GM18858 (cell line): ENCODE results near the gene MPIG6B.
"Not testable (repeated sequence)": the region's sequence is repeated elsewhere in the genome, so short reads cannot be mapped to it uniquely, and the experiment has no call there.

Experiments used
- ATAC-seq: cut with Tn5 transposase; IDR thresholded peaks from one replicate; pipeline ENCODE4 v1.9.1; 2021; ENCODE audit not compliant: unreplicated experiment

MPIG6B gene

GRCh38 chr6:31700740-31701401 is 22.3 kb upstream of the MPIG6B start:
- no peak for ATAC-seq

- no peak for ATAC-seq
Observed at GRCh38 chr6:31701666-31702404, 21.3 kb upstream of the MPIG6B start.

GRCh38 chr6:31702405-31702818 is 20.8 kb upstream of the MPIG6B start:
- ATAC-seq: no peak

DNA sequence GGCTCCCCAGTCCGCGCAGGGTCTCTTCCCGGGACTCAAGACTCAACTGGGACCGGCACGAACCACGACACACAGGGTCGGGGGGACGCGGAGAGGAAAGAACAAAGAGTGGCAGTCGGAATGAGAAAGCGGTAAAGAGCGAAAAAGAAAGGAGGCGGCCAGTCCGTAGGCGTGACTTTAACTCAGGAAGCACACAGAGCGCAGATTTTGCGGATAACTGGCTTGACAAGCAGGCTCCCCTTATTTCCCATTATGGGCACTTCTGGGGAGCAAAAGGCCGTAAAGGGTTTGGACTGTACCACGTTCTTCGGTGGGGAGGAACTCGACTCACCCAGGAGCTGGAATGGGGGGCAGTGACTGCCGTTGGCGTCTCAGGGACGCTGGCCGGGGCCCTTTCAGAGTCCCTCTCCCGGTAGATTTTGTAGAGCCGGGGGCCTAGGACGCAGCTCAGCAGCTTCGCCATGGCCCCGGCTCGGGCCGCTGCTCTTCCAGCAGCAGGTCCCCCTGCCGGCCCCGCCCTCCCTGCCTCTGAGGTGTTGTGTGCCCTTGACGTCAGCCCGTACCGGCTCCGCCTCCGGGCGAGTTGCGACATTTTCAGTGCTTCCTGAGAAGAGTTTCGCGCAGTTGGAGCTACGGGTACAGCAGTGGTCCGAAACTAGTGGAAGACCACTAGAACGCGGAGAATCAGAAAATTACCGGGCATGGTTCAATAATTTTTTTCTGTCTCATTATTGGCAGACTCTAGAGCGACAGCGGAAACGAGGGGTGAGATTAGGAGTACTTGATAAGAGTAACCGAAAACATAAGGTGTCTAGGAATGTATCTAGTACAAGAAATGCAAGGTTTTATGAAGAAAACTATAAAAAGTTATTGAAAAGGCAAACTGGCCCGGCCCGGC is 20.1 kb upstream of the MPIG6B start, which contains the start of gene ABHD16A:
Gene ABHD16A (minus strand): TSS at position 506 of the 898 bp plus-strand sequence. CDS start 43 bp downstream, at position 463.
- no peak for ATAC-seq

DNA sequence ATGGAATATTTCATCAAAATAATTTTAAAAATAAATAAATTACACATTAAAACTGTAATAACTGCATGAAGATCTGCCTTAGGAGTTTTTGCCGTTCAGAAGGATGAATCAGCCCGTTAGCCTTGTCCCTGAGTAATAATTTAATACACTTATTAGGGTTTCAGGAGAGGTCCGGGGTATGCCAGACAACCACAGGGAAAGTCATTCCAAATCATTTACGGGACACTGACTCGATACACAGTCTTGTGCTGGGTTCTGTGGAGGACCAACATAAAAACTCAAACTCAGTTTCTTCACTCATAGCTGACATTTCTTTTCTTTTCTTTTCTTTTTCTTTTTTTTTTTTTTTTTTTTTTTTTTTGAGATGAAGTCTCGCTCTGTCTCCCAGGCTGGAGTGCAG is 17.2 kb upstream of the MPIG6B start:
- no peak for ATAC-seq

GRCh38 chr6:31706599-31706998 is 16.6 kb upstream of the MPIG6B start, which contains the start of gene LY6G6F:
Gene LY6G6F, plus strand, starts transcription at chr6:31706866. Its CDS starts 41 bp downstream, at chr6:31706907.
- ATAC-seq: no peak

DNA sequence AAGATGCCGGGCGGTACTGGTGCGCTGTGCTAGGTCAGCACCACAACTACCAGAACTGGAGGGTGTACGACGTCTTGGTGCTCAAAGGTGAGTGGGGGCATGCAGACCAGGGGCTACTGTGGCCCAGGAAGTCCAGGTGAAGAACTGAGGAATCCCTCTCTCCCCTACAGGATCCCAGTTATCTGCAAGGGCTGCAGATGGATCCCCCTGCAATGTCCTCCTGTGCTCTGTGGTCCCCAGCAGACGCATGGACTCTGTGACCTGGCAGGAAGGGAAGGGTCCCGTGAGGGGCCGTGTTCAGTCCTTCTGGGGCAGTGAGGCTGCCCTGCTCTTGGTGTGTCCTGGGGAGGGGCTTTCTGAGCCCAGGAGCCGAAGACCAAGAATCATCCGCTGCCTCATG is 15.5 kb upstream of the MPIG6B start:
- no peak for ATAC-seq

GRCh38 chr6:31708224-31708623 is 14.9 kb upstream of the MPIG6B start:
- ATAC-seq: no peak

DNA sequence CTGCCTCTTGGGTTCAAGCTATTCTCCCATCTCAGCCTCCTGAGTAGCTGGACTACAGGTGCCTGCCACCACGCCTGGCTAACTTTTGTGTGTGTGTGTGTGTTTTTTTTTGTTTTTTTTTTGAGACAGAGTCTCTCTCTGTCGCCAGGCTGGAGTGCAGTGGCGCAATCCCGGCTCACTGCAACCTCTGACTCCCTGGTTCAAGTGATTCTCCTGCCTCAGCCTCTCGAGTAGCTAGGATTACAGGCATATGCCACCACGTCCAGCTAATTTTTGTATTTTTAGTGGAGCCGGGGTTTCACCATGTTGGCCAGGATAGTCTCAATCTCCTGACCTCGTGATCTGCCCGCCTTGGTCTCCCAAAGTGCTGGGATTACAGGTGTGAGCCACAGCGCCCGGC is 14.0 kb upstream of the MPIG6B start:
- not testable (repeated sequence) for ATAC-seq

DNA sequence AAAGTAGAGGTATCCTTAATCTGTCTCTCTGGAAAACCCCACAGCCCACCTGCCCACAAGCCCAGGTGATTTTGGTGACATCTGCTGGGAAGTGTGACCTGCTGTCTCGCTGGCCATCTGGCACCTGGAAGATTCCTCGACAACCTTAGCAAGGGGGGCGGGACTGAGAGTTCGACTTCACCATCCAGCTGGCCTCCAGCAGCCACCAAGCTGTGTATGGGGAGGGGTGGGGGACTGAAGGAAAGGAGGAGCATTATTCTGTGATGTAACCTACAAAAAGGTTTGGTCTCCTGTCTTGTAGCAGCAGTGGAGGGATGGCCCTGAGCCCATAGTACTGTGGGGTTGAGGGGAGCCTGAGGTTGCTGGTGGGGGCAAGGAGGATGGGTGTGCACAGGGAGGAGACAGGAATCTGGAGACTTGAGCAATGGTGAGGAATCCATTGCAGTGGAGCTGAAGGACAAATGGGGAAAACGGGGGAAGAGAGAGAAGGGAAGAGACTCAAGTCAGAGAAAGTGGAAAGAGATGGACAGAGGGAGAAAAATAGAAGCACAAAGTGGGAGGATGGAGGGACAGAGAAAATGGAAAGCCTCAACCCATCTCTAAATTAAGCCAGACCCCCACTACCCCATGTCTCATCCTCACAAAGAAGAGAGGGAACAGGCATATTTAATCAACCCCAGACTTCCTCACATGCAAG is 12.5 kb upstream of the MPIG6B start:
- ATAC-seq: no peak

- no peak for ATAC-seq
Observed at GRCh38 chr6:31711233-31711632, 11.9 kb upstream of the MPIG6B start.

- ATAC-seq: no peak
Observed at GRCh38 chr6:31712296-31712695, 10.9 kb upstream of the MPIG6B start.

DNA sequence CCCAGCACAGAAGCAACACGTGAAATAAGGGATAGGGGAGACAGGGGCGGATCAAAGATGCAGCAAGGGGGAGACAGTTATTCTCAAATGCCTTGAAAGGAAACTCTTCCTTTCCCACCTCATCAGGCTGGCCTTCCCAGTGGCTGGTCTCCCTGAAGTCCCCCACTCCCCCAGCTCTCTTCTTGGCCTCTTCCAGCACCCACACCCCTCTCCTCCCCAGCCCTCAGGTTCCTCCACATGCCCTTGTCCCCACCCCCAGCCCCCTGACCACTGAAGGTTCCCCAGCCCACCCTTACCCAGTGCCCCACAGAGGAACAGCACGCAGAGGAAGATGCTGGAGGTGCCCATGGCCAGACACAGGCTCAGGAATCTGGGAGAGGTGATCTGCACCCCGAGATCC is 9.7 kb upstream of the MPIG6B start:
- no peak for ATAC-seq

- ATAC-seq: no peak
Observed at GRCh38 chr6:31713991-31714684, 9.0 kb upstream of the MPIG6B start.

GRCh38 chr6:31715022-31715958 is 7.9 kb upstream of the MPIG6B start, which contains the start of gene LY6G6D:
Gene LY6G6D, plus strand, starts transcription at chr6:31715348. Its CDS starts 8 bp downstream, at chr6:31715356.
- no peak for ATAC-seq

- ATAC-seq: no peak
Observed at GRCh38 chr6:31717499-31718222, 5.5 kb upstream of the MPIG6B start.

DNA sequence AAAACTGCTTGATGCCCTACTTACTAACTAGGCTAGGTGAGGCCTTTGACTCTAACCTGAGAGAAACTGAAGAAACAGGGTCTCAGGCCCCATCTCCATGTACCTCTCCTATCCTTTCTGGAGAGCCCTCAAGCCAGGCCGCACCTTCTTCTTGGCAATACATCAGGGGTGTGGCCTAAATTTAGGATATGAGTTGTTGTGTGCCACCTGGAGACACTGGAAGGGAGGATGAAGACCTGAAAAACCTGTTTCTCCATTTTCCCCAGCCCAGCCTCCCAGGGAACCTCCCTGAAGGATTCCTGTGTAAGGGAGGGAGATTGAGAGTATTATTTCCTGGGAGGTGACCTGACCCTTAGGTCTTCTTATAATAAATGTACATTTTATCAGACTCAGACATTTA is 4.9 kb upstream of the MPIG6B start:
- ATAC-seq: no peak

GRCh38 chr6:31719001-31719400 is 4.2 kb upstream of the MPIG6B start:
- ATAC-seq: no peak
